ENCODE results near the gene TTC39A.
"Not testable (repeated sequence)": the region's sequence is repeated elsewhere in the genome, so short reads cannot be mapped to it uniquely, and the experiment has no call there.

The TTC39A gene

DNA sequence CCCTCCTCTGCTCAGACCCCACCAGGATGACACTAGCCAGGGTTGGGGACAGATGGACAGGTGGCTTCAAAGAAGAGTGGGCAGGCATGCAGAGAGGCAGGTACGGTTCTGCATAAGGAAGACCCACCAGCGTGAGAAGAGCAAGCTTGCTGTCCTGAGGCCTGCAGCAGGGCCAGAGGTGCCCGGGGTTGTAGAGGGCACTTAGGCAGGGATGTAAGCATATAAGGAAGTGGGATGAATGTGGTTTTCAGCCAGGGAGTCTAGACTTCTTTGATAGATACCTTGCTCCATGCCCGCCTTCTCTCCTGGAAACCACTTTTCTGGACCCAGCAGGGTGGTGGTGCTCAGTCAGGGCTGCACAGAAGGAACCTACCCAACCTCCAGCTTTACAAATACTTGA is 1.4 kb downstream of the TTC39A start:
- Histone ChIP-seq H3K4me1 (peaks cover 8% of the 10 kb centered on the region), H3K27me3 (ENCODE audit: low read depth) (no peaks in the 10 kb centered on the region), H3K9me3 (no peaks in the 10 kb centered on the region), H3K4me3 (no peak overlapping the region), H3K36me3 (replicated peaks) (no peaks in the 10 kb centered on the region)
- DNase-seq (ENCODE audit: low spot score in 2 of 2) = no peak
- in situ Hi-C loops (cut with MboI; ENCODE audit: low sequenced_read_pairs) = no loop called here

GRCh38 chr1:51328279-51328678 is 2.1 kb downstream of the TTC39A start:
- Histone ChIP-seq H3K9me3 (no peaks in the 10 kb centered on the region), H3K27me3 (ENCODE audit: low read depth) (no peaks in the 10 kb centered on the region), H3K4me3 (no peak overlapping the region), H3K4me1 (peaks cover 8% of the 10 kb centered on the region), H3K36me3 (replicated peaks) (no peaks in the 10 kb centered on the region)
- in situ Hi-C loops (cut with MboI; ENCODE audit: low sequenced_read_pairs) = no loop called here
- no peak for DNase-seq (ENCODE audit: low spot score in 2 of 2)

DNA sequence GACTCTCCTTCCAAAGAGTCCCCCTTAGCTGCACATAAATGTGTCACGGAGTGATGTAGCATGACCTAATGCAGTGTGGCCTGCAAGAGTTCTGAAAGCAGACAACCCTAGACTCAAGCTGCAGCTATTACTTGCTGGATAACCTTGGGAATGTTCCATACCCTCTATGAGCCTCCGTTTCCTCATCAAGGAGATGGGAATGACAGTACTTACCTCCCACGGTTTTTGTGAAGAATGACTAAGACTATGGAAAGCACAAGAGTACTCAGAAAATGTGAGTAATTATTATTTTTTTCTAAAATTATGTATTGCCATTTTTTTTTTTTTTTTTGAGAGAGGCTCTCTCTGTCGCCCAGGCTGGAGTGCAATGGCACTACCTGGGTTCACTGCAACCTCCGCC is 3.0 kb downstream of the TTC39A start:
- no peak for DNase-seq (ENCODE audit: low spot score in 2 of 2)

DNA sequence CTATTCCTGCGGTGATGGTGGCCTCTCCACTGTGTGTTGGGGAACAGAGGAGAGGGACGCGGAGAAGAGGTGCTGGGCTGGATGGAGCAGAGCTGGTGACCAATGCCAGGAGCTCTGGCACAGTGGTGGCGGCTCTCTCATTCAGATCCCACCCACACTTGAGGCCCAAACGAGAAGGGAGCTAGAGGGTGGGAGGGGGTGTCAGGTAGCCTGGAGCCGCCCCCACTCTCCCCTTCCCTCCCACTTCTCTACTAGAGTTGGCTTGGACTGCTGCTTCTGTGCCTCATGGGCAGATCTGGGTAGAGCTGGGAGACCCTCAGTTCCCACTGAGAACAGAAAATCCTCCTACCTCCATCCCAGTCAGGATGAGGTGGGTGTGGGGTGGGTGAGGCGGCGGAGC is 3.5 kb downstream of the TTC39A start:
- Histone ChIP-seq H3K36me3 (replicated peaks) (no peaks in the 10 kb centered on the region), H3K27me3 (ENCODE audit: low read depth) (no peaks in the 10 kb centered on the region), H3K9me3 (no peaks in the 10 kb centered on the region), H3K4me3 (no peak overlapping the region), H3K4me1 (peaks cover 8% of the 10 kb centered on the region)
- in situ Hi-C loops (cut with MboI; ENCODE audit: low sequenced_read_pairs) = no loop called here
- DNase-seq (ENCODE audit: low spot score in 2 of 2) = no peak

More for the DNA sequence above, 3.0 kb downstream of the TTC39A start:
- no peaks in the 10 kb centered on the region for H3K36me3 ChIP-seq (replicated peaks)
- H3K9me3 ChIP-seq = no peaks in the 10 kb centered on the region
- no peak overlapping the region for H3K4me3 ChIP-seq
- in situ Hi-C loops (cut with MboI; ENCODE audit: low sequenced_read_pairs) = no loop called here
- peaks cover 8% of the 10 kb centered on the region for H3K4me1 ChIP-seq
- H3K27me3 ChIP-seq (ENCODE audit: low read depth) = no peaks in the 10 kb centered on the region

- H3K4me1 ChIP-seq = peaks cover 5% of the 10 kb centered on the region
- H3K27me3 ChIP-seq (ENCODE audit: low read depth) = no peaks in the 10 kb centered on the region
- H3K4me3 ChIP-seq = no peak overlapping the region
- H3K9me3 ChIP-seq = no peaks in the 10 kb centered on the region
- DNase-seq (ENCODE audit: low spot score in 2 of 2) = no peak
- no peaks in the 10 kb centered on the region for H3K36me3 ChIP-seq (replicated peaks)
- in situ Hi-C loops (cut with MboI; ENCODE audit: low sequenced_read_pairs) = no loop called here
Observed at GRCh38 chr1:51325878-51326755, 4.2 kb downstream of the TTC39A start.

DNA sequence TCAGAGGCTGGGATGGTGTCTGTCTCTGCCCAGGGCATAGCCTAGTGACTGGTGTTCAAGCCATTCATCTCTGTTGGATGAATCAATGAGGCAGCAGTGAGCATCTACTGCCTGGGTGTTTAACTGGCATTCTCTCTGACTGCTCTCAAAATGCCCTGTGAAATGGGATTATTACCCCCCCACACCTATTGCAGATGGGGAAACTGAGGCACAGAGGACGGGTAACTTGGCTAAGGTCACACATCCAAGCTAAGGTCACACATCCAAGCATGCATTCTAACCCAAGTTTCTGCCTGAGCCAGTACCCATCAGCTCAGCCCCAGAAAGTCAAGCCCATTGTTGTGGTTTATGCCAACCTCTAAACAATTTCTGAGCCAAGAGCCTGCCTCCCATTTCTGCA is 5.0 kb downstream of the TTC39A start:
- H3K27me3 ChIP-seq (ENCODE audit: low read depth) = no peaks in the 10 kb centered on the region
- in situ Hi-C loops (cut with MboI; ENCODE audit: low sequenced_read_pairs) = no loop called here
- H3K9me3 ChIP-seq = no peaks in the 10 kb centered on the region
- H3K36me3 ChIP-seq (replicated peaks) = no peaks in the 10 kb centered on the region
- no peaks in the 10 kb centered on the region for H3K4me1 ChIP-seq
- no peak for DNase-seq (ENCODE audit: low spot score in 2 of 2)
- H3K4me3 ChIP-seq = no peak overlapping the region

DNA sequence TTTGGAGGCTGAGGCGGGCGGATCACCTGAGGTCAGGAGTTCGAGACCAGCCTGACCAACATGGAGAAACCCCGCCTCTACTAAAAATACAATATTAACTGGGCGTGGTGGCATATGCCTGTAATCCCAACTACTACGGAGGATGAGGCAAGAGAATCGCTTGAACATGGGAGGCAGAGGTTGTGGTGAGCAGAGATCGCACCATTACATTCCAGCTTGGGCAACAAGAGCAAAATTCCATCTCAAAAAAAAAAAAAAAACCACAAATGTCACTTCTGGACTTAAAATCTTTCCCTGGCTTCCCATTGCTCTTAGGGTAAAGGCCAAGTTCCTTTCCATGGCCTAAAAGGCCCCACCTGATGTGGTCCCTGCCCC is 5.4 kb downstream of the TTC39A start:
- H3K4me3 ChIP-seq; in situ Hi-C loops (cut with MboI; ENCODE audit: low sequenced_read_pairs); DNase-seq (ENCODE audit: low spot score in 2 of 2); H3K27me3 ChIP-seq (ENCODE audit: low read depth); H3K9me3 ChIP-seq; H3K36me3 ChIP-seq (replicated peaks); H3K4me1 ChIP-seq: not testable (repeated sequence)

DNA sequence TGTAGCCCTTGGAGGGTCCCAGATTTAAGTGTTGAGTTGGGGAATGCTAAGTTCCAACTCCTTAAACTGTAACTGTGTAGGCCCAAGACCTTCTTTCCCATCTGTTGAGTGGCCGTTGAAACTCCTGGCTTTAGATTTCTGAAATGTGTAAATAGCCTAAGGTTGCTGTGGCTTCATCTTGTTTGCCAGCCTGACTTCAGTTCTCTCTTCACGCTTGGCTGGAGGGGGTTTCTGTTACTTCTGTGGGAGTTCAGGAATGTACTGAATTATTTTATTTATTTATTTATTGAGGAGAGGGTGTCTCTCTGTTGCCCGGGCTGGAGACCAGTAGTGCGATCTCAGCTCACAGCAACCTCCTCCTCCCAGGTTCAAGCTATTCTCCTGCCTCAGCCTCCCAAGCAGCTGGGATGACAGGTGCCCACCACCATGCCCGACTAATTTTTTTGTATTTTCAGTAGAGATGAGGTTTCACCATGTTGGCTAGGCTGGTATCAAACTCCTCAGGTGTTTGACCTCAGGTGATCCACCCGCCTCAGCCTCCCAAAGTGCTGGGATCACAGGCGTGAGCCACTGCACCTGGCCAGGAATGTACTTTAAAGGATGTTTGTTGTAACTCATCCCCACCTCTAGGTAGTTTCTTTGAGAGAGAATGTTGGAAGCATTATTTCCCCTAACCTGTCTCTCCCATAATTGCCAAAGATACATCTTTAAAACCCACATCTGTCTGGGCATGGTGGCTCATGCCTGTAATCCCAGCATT is 5.9 kb downstream of the TTC39A start:
- Histone ChIP-seq H3K9me3 (no peaks in the 10 kb centered on the region), H3K27me3 (ENCODE audit: low read depth) (no peaks in the 10 kb centered on the region), H3K36me3 (replicated peaks) (no peaks in the 10 kb centered on the region), H3K4me1 (no peaks in the 10 kb centered on the region), H3K4me3 (no peak overlapping the region)
- no peak for DNase-seq (ENCODE audit: low spot score in 2 of 2)
- in situ Hi-C loops (cut with MboI; ENCODE audit: low sequenced_read_pairs) = no loop called here

DNA sequence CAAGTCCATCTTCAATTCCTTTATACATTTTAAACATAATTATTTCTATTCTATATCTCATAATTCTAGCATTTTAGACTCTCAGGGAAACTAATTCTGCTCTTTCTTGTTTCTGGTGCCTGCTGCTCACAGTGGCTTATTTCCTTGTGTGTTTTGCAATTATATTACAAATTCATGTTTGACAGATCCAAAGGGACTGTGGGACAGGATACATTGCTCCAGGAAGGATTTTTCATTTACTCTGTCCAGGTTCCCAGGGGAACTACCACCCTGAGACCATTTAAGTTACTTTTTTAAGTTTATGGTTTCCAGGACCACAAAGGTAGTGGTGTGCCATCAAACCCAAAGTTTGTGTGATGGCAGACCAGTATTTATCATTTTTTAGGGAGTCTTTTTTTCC is 6.6 kb downstream of the TTC39A start:
- no peaks in the 10 kb centered on the region for H3K4me1 ChIP-seq
- no peaks in the 10 kb centered on the region for H3K36me3 ChIP-seq (replicated peaks)
- no peaks in the 10 kb centered on the region for H3K9me3 ChIP-seq
- no peak overlapping the region for H3K4me3 ChIP-seq
- in situ Hi-C loops (cut with MboI; ENCODE audit: low sequenced_read_pairs) = no loop called here
- H3K27me3 ChIP-seq (ENCODE audit: low read depth) = no peaks in the 10 kb centered on the region
- no peak for DNase-seq (ENCODE audit: low spot score in 2 of 2)

- Histone ChIP-seq H3K9me3 (no peaks in the 10 kb centered on the region), H3K36me3 (replicated peaks) (no peaks in the 10 kb centered on the region), H3K4me3 (no peak overlapping the region), H3K27me3 (ENCODE audit: low read depth) (no peaks in the 10 kb centered on the region), H3K4me1 (no peaks in the 10 kb centered on the region)
- in situ Hi-C loops (cut with MboI; ENCODE audit: low sequenced_read_pairs) = no loop called here
- no peak for DNase-seq (ENCODE audit: low spot score in 2 of 2)
Observed at GRCh38 chr1:51322417-51323101, 7.8 kb downstream of the TTC39A start.

GRCh38 chr1:51321924-51322280 is 8.5 kb downstream of the TTC39A start:
- in situ Hi-C loops (cut with MboI; ENCODE audit: low sequenced_read_pairs) = no loop called here
- H3K9me3 ChIP-seq = no peaks in the 10 kb centered on the region
- no peaks in the 10 kb centered on the region for H3K27me3 ChIP-seq (ENCODE audit: low read depth)

DNA sequence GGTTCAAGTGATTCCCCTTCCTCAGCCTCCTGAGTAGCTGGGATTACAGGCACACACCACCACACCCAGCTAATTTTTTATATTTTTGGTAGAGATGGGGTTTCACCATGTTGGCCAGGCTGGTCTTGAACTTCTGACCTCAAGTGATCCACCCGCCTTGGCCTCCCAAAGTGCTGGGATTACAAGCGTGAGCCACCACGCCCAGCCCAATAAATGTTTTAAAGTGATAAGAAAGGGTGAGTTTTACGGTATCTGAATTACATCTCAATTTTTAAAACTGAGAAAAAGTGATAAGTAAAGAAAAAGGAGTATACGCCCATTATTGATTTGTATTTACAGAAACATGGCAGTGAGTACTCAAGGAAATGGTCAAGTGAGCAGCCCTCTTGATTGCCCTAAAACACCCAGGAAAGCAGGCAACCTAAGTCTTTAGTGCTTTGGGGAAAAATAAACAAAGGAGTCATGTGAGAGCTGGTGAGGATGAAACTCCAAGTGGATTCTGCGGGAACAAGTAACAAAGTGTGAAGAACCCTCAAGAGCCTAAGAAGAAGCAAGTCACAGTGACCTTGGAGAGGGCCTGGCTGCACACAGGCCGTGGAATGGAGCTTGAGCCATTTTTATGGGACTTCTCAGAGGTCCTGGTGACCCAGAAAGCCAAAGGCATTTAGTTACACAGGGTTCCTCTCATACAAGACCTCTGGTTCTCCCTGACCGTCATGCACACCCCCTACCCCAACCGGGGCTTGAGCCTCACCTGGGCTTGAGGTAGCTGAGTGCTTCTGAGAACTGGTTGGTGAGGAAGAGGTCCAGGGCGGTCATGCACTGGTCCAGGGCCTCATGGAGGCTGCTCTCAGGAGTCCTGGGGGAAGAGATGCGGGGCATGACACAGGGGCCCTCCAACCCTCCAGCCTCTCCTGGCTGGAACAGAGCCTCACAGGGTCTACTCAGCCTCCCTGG is 9.1 kb downstream of the TTC39A start:
- H3K9me3 ChIP-seq = no peaks in the 10 kb centered on the region
- in situ Hi-C loops (cut with MboI; ENCODE audit: low sequenced_read_pairs) = no loop called here
- no peaks in the 10 kb centered on the region for H3K36me3 ChIP-seq (replicated peaks)
- no peaks in the 10 kb centered on the region for H3K27me3 ChIP-seq (ENCODE audit: low read depth)
- no peaks in the 10 kb centered on the region for H3K4me1 ChIP-seq
- no peak for DNase-seq (ENCODE audit: low spot score in 2 of 2)
- no peak overlapping the region for H3K4me3 ChIP-seq

More at GRCh38 chr1:51321924-51322280, 8.5 kb downstream of the TTC39A start:
- DNase-seq (ENCODE audit: low spot score in 2 of 2) = no peak
- no peaks in the 10 kb centered on the region for H3K36me3 ChIP-seq (replicated peaks)
- no peak overlapping the region for H3K4me3 ChIP-seq
- H3K4me1 ChIP-seq = no peaks in the 10 kb centered on the region

DNA sequence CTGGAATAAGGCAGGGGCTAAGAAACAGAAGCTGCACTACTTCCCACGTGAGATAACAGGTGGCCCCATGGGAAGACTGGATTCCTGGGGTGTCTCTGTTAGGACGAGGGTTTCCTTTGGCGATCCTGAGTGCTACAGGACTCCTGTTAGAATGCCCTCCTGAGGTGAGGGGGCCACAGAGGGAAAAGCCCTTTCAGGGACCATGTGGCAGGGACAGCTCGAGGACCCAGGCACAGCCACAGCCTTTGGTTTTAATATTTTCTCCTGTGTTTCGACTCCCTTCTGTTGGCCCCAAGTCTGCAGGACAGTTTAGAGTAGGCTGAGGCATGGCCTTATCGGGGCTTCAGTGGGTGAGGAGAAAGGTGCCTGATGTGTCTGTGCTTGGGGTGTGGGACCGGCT is 12.6 kb downstream of the TTC39A start:
- no peaks in the 10 kb centered on the region for H3K27me3 ChIP-seq (ENCODE audit: low read depth)
- H3K4me3 ChIP-seq = no peak overlapping the region
- no peaks in the 10 kb centered on the region for H3K4me1 ChIP-seq
- in situ Hi-C loops (cut with MboI; ENCODE audit: low sequenced_read_pairs) = loop anchor here (10.0 kb wide), 1 partner anchor 63 kb away; no protein-coding TSS in a partner anchor
- H3K9me3 ChIP-seq = no peaks in the 10 kb centered on the region
- no peaks in the 10 kb centered on the region for H3K36me3 ChIP-seq (replicated peaks)
- DNase-seq (ENCODE audit: low spot score in 2 of 2) = no peak
